ENCODE data around the gene RCBTB1.

The RCBTB1 gene

DNA sequence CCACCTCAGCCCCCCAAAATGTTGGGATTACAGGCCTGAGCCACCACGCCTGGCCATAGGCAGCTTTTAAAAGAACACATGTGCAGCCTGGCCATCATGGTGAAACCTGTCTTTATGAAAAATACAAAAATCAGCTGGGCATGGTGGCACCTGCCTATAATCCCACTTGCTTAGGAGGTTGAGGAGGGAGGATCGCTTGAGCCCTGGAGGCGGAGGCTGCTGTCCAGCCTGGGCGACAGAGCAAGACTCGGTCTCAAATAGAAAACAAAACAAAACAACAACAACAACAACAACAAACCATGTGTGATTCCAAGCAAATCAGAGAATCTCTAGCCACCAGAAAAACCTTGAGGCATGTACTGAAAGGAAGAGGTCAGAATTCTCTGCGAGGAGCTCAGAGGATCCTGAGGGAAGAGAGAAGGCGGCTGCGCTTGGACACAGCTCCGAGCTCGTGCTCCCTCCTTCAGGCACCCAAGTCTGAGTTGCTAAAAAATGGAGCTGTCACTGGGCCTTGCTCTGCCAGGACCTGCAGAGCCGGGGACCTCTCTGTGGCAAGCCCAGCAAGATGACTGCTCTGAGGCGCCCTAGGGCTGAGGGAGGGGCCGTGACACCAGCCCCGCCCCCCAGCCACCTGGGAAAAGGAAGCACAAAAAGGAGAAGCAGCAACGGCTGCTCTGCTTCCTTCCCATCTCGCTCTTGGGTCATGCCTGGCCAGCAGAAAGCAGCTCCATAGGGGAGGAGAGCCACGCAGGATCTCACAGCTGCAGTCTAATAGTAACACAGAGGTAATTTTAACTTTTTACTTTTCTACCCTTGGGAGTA, 42.7 kb upstream of the RCBTB1 start, which contains the start of gene ARL11:
ARL11 (plus strand) TSS at position 677 of the 822 bp plus-strand sequence. CDS start 1,941 bp downstream, outside the sequence.
- ChIA-PET POLR2A (no interaction called here), CTCF (no interaction called here)
- TF ChIP-seq FOXA1 (IDR thresholded peaks at IDR 0.05) (no peak), FOXK2 (IDR thresholded peaks at IDR 0.05) (no peak), SUZ12 (IDR thresholded peaks at IDR 0.05) (no peak), L3MBTL2 (conservative IDR thresholded peaks at IDR 0.05) (no peak), ELF4 (IDR thresholded peaks at IDR 0.05) (no peak), SP1 (IDR thresholded peaks at IDR 0.05) (no peak)
- TF ChIP-seq, protein P1, sequence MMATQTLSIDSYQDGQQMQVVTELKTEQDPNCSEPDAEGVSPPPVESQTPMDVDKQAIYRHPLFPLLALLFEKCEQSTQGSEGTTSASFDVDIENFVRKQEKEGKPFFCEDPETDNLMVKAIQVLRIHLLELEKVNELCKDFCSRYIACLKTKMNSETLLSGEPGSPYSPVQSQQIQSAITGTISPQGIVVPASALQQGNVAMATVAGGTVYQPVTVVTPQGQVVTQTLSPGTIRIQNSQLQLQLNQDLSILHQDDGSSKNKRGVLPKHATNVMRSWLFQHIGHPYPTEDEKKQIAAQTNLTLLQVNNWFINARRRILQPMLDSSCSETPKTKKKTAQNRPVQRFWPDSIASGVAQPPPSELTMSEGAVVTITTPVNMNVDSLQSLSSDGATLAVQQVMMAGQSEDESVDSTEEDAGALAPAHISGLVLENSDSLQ (IDR thresholded peaks at IDR 0.05): no peak
- no peak for DNase-seq (ENCODE audit: extremely low spot score)

DNA sequence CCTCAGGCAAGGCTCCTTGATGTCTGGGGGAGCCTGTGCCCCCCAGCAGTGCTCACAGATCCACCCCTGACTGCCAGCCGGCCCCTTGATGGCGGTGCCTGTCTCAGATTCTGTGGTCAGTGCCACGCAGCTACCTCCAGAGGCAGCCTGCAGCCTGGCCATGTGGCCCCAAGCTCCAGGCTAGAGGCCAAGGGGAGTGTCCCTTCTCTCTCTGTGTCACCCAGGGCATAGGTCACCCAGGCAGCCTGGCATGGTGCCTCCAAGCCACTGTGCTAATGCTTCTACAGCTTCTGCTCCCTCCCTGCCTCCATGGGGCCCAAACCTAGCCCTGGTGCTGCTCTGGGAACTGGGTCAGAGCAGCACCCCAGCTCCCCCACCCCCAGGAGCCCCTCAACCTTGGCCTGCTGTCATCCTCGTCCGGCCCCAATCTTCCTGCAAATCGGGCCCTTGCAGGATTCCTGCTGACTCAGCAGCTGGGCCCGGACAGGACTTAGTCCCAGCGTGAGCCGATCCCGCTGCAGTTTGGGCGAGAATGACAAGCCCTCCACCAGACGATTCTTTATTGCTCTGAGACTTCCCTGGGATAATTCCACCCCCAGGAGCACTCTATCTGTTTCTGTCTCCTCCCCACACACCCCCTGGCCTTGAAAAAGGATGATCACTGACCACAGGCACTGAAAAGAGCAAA, 40.2 kb upstream of the RCBTB1 start:
- TF ChIP-seq FOXM1 (IDR thresholded peaks at IDR 0.05; ENCODE audit: borderline replicate concordance): no peak
- POLR2A ChIA-PET: no interaction called here
- CTCF ChIA-PET: no interaction called here
- no peak for DNase-seq (ENCODE audit: extremely low spot score)

DNA sequence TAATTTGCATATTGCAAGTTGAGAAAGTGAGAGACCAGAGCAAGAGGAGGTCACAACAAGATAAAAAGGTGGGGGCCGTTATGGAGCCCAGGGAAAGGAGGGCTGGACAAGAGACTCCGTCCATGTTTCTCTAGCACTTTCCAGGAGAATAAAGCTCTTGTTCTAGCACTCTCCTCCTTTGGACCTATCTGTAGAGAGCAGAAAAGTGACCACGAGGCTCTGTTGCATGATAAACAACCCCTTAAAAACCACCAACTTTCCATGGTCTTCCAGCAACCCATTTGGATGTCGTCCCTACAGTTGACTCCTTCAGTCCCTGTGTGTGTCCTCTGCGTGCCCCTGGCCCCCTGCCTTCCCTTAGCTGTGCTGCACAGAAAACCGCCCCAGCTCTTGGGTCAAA, 38.9 kb upstream of the RCBTB1 start:
- CTCF ChIA-PET: no interaction called here
- TF ChIP-seq FOXK2 (IDR thresholded peaks at IDR 0.05) (no peak), FOXA1 (IDR thresholded peaks at IDR 0.05) (no peak), SP1 (IDR thresholded peaks at IDR 0.05) (no peak), CTBP1 (IDR thresholded peaks at IDR 0.05; ENCODE audit: borderline replicate concordance) (no peak), FOXM1 (IDR thresholded peaks at IDR 0.05; ENCODE audit: borderline replicate concordance) (no peak), ARNT (IDR thresholded peaks at IDR 0.05) (no peak), LEF1 (IDR thresholded peaks at IDR 0.05; ENCODE audit: borderline replicate concordance) (no peak), BHLHE40 (IDR thresholded peaks at IDR 0.05; ENCODE audit: borderline replicate concordance) (no peak), L3MBTL2 (conservative IDR thresholded peaks at IDR 0.05) (no peak), HDGF (IDR thresholded peaks at IDR 0.05; ENCODE audit: borderline replicate concordance) (no peak)
- TF ChIP-seq, protein P1 (IDR thresholded peaks at IDR 0.05): no peak
- no peak for DNase-seq (ENCODE audit: extremely low spot score)
- POLR2A ChIA-PET: no interaction called here

GRCh38 chr13:49622174-49622946, 37.0 kb upstream of the RCBTB1 start:
- no peak for DNase-seq (ENCODE audit: extremely low spot score)
- CTCF ChIA-PET: no interaction called here
- no peak for TF ChIP-seq ARNT (IDR thresholded peaks at IDR 0.05)
- no peak for TF ChIP-seq BHLHE40 (IDR thresholded peaks at IDR 0.05; ENCODE audit: borderline replicate concordance)
- TF ChIP-seq FOXA1 (IDR thresholded peaks at IDR 0.05): no peak
- no peak for TF ChIP-seq LEF1 (IDR thresholded peaks at IDR 0.05; ENCODE audit: borderline replicate concordance)
- TF ChIP-seq FOXM1 (IDR thresholded peaks at IDR 0.05; ENCODE audit: borderline replicate concordance): no peak
- TF ChIP-seq, protein P1 (IDR thresholded peaks at IDR 0.05): no peak
- POLR2A ChIA-PET: no interaction called here

- CTCF ChIA-PET: no interaction called here
- POLR2A ChIA-PET: no interaction called here
- no peak for DNase-seq (ENCODE audit: extremely low spot score)
- no peak for TF ChIP-seq FOXK2 (IDR thresholded peaks at IDR 0.05)
- TF ChIP-seq, protein P1 (IDR thresholded peaks at IDR 0.05): no peak
- no peak for TF ChIP-seq ELF4 (IDR thresholded peaks at IDR 0.05)
- no peak for TF ChIP-seq ZNF384 (IDR thresholded peaks at IDR 0.05)
- no peak for TF ChIP-seq SUZ12 (IDR thresholded peaks at IDR 0.05)
- no peak for TF ChIP-seq TARDBP (IDR thresholded peaks at IDR 0.05)
- no peak for TF ChIP-seq HDGF (IDR thresholded peaks at IDR 0.05; ENCODE audit: borderline replicate concordance)
- no peak for TF ChIP-seq LEF1 (IDR thresholded peaks at IDR 0.05; ENCODE audit: borderline replicate concordance)
- TF ChIP-seq NFRKB (IDR thresholded peaks at IDR 0.05): no peak
- TF ChIP-seq BHLHE40 (IDR thresholded peaks at IDR 0.05; ENCODE audit: borderline replicate concordance): no peak
- no peak for TF ChIP-seq FOXA1 (IDR thresholded peaks at IDR 0.05)
- TF ChIP-seq L3MBTL2 (conservative IDR thresholded peaks at IDR 0.05): no peak
- TF ChIP-seq ARNT (IDR thresholded peaks at IDR 0.05): no peak
- no peak for TF ChIP-seq CTBP1 (IDR thresholded peaks at IDR 0.05; ENCODE audit: borderline replicate concordance)
- no peak for TF ChIP-seq SP1 (IDR thresholded peaks at IDR 0.05)
Observed at GRCh38 chr13:49620170-49620621, 34.8 kb upstream of the RCBTB1 start.
